Liver (tissue), 2 donors: ENCODE results near the gene HDAC5.

Source experiments
- CTCF ChIP-seq: fragments of 150-350 bp; IDR thresholded peaks from 2 replicates; pipeline ENCODE4 v1.5.1; 2017; ENCODE audit warnings: improper control_type of control experiment, low read depth, low read length; ENCODE audit not compliant: missing input control
- MAX ChIP-seq: IDR thresholded peaks from 2 replicates; pipeline ENCODE4 v1.6.1; 2016; ENCODE audit warnings: antibody characterized with exemption
- TF ChIP-seq, protein P1 (sequence below): IDR thresholded peaks from 2 replicates; pipeline ENCODE4 v1.6.1; 2016; ENCODE audit warnings: antibody characterized with exemption
- donor health status: healthy.

DNA sequence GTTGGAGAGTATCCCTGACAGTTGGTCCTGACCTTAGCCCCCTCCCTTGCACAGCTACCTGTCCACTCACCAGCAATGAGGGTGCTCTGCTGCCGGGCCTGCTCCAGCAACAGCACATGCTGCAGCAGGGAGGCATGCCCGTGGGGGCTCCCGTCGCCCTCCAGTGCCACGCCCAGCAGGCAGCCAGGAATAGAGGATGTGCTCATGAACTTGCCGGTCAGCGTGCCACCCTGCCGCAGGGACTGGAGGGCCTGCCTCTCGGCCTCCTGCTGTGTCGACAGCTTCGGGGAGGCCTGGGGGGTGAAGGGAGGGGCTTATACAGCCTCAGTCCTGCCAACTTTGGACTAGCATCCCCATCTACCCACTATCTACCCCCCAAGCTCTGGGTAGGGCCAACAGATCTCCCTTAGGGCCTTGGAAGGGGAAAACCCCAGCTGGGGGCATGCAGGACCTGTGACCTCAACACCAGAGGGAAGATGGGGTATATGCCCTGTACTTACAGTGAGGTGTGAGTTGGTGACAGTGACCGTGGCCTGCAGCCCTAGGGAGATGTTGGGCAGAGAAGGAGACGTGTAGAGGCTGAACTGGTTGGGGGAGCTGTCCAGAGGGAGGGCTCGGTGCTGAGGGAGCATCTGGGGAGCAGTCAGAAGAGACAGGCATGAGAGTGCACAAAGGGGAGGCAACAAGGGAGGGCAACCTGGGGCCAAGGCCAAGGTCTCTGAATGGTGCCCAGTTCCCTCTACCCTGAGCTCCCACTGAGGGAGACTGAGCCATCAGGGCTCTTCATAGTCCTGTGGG is 32.0 kb downstream of the HDAC5 start:
- TF ChIP-seq CTCF: no peak
- TF ChIP-seq MAX: no peak
- TF ChIP-seq, protein P1, sequence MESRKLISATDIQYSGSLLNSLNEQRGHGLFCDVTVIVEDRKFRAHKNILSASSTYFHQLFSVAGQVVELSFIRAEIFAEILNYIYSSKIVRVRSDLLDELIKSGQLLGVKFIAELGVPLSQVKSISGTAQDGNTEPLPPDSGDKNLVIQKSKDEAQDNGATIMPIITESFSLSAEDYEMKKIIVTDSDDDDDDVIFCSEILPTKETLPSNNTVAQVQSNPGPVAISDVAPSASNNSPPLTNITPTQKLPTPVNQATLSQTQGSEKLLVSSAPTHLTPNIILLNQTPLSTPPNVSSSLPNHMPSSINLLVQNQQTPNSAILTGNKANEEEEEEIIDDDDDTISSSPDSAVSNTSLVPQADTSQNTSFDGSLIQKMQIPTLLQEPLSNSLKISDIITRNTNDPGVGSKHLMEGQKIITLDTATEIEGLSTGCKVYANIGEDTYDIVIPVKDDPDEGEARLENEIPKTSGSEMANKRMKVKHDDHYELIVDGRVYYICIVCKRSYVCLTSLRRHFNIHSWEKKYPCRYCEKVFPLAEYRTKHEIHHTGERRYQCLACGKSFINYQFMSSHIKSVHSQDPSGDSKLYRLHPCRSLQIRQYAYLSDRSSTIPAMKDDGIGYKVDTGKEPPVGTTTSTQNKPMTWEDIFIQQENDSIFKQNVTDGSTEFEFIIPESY: no peak
